IPS-18c (cell line): ENCODE results near the gene KRTAP5-3.
"Not testable (repeated sequence)": the region's sequence is repeated elsewhere in the genome, so short reads cannot be mapped to it uniquely, and the experiment has no call there.

Experiments
- H3K4me3 ChIP-seq: 2 replicates; pipeline ENCODE4 v1.7.0; 2013; ENCODE audit warnings: low read depth, mild to moderate bottlenecking, low read length, moderate library complexity; ENCODE audit not compliant: insufficient read depth
- H3K9me3 ChIP-seq: one replicate; pipeline ENCODE4 v1.6.1; 2013; ENCODE audit warnings: mild to moderate bottlenecking, low read length, moderate library complexity; ENCODE audit not compliant: control insufficient read depth, insufficient read depth

Gene KRTAP5-3

DNA sequence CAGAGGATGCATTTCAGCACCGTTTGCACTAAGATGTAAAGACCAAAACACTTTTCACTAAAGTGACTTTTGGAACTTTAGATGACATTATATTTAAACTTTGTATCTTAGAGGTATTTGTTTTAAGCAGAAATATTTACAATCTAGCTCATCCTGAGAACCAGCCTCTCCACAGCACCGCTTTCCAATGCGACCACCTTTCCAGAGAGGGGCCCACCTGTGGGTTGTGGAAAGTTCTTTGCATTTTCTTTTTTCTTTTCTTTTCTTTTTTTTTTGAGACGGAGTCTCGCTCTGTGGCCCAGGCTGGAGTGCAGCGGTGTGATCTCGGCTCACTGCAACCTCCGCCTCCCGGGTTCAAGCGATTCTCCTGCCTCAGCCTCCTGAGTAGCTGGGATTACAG is 38.3 kb upstream of the KRTAP5-3 start:
- H3K4me3 ChIP-seq, H3K9me3 ChIP-seq: not testable (repeated sequence)

DNA sequence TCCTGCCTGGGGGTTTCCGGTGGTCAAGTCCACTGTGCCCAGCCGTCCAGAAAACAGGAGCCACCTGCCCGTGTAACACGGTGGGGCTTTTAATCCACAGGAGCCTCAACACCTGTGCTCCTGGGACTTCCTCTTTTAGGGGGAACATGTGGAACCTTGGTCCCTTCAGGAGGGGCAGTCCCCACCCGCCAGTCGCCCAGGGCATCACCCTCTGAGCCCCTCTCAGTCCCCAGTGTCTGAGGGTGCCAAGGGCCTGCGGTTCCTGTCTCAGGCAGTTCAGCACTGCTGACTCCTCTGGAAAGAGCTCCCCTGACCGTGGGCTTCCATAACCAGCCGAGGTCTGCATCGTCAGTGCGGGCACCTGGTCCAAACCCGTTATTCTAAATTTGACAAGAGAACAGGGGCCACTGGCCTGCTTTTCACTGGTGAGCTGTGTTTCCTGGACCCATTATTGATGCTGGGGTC is 37.1 kb upstream of the KRTAP5-3 start:
- Histone ChIP-seq H3K4me3 (no peak overlapping the region), H3K9me3 (no peaks in the 10 kb centered on the region)

- no peaks in the 10 kb centered on the region for H3K9me3 ChIP-seq
- no peak overlapping the region for H3K4me3 ChIP-seq
Observed at GRCh38 chr11:1644601-1645356, 36.5 kb upstream of the KRTAP5-3 start.

DNA sequence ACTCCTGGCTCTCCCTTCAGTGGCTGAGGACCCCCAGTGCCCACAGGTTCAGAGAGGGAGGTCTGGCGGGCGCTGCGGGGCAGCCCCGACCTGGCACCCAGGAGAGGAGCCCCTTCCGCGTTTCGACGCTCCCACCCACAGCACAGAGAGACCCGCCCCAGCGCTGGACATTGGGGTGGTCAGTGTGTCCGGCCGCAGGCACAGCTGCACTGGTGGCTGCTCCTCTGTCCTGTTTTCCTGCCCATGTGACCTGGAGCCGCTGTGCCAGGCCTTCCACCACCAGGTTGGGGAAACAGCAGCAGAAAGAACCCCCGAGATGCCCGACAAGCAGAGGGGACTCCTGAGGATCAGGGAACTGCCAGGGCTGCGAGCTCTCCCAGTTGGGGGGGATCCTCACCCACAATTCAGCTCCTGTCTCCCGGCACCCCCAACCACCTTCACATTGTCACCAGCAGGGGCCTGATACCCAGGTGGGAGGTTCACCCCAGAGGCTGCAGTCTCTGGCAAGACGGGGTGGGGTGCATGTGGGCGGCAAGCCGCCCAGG is 35.0 kb upstream of the KRTAP5-3 start:
- no peaks in the 10 kb centered on the region for H3K9me3 ChIP-seq
- H3K4me3 ChIP-seq: no peak overlapping the region

- no peaks in the 10 kb centered on the region for H3K9me3 ChIP-seq
Observed at GRCh38 chr11:1642288-1643145, 34.3 kb upstream of the KRTAP5-3 start.

GRCh38 chr11:1641096-1641495 is 32.8 kb upstream of the KRTAP5-3 start:
- Histone ChIP-seq H3K9me3 (no peaks in the 10 kb centered on the region), H3K4me3 (no peak overlapping the region)

More at GRCh38 chr11:1642288-1643145, 34.3 kb upstream of the KRTAP5-3 start:
- H3K4me3 ChIP-seq: no peak overlapping the region

DNA sequence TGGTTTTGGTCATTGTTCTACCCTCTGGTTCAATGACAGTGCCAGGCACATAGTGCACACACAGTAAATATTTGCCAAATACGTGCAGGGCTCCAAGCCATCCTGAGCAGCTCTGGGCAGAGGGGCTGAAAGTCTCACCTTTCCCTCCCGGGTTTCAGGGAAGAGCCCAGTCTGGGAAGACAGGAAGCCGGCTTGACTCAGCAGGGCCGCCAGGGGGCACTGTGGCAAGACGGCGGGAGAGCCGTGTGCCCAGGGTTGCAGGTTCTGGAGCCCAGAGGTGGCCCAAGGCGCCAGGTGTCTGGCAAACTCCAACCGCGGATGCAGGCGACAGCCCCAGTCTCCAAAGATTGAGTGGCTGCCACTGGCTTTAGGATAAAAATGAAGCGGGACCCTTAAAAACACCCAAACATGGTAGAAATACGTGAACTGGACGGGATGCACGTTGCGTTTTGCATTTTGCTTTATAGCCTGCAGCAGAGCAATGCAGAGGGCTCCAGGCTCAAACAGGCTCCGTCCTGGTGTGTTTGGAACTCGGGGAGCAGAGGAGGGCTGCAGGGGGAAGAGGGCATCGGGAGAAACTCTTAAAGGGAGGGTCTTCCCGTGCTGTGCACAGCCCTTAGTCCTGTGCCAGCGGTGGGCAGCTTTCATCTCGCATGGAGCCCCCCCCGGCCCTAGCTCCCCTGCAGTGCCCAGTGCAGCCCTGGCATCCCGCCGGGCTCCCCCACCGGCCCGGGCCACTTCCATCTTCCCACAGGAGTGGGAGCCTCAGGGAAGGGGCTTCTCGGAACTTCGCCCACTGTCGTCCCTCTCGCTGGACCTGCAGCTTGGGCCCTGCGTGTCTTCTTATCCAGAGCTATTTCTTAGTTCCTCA is 32.0 kb upstream of the KRTAP5-3 start:
- Histone ChIP-seq H3K9me3 (no peaks in the 10 kb centered on the region), H3K4me3 (no peak overlapping the region)

DNA sequence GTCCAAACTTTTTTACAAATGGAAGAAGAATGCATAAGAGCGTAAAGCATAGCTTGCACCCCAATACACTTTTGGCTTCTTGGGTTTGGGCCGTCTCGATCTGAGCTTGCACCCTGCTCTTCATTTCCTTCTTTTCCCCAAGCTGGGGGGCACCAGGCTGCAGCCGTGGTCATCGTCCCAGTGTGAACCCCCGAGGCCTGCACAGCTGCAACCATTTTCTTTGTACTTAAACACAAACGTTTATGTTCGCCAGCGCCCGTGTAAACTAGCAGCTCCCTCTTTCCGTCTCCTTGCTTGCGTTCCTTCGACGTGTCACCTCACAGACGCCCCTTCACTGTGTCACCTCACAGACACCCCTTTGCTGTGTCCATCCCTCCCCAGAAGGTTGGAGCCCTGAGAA is 31.4 kb upstream of the KRTAP5-3 start:
- no peaks in the 10 kb centered on the region for H3K9me3 ChIP-seq

GRCh38 chr11:1639102-1639620 is 30.9 kb upstream of the KRTAP5-3 start:
- no peaks in the 10 kb centered on the region for H3K9me3 ChIP-seq
- no peak overlapping the region for H3K4me3 ChIP-seq

More for the DNA sequence above, 31.4 kb upstream of the KRTAP5-3 start:
- no peak overlapping the region for H3K4me3 ChIP-seq

DNA sequence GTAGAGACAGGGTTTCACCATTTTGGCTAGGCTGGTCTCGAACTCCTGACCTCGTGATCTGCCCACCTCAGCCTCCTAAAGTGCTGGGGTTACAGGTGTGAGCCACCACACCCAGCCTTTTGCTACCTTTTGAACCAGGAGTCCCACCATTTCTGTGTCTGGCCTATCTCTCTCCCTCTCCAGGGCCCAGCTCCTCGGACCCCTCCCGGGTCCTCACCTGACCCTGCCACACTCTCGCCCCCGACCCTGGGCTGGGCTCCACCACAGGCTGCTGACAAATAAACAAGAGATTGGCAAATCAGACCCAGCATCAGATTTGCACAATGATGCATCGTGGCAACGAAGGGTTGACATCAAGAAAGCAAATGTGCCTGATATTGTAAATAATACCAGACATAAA is 30.1 kb upstream of the KRTAP5-3 start:
- Histone ChIP-seq H3K9me3 (no peaks in the 10 kb centered on the region), H3K4me3 (no peak overlapping the region)

DNA sequence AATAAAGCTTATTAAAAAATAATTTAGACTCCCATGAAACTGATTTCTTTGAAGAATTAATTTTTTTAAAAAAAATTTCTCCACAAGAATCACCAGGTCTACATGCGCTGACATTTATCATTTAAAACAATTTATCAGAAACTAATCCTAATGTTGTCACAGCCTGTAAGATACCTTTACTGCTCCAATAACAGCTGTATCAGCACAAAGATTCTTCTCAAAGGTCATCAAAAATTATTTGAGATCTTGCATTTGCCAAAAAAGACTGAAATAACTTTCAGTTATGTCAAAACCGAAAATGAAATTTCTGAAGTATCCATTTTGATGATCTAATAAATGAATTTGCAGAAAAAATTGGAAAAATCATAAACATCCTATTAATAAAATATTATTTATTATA is 29.4 kb upstream of the KRTAP5-3 start:
- H3K9me3 ChIP-seq: no peaks in the 10 kb centered on the region
- H3K4me3 ChIP-seq: no peak overlapping the region

DNA sequence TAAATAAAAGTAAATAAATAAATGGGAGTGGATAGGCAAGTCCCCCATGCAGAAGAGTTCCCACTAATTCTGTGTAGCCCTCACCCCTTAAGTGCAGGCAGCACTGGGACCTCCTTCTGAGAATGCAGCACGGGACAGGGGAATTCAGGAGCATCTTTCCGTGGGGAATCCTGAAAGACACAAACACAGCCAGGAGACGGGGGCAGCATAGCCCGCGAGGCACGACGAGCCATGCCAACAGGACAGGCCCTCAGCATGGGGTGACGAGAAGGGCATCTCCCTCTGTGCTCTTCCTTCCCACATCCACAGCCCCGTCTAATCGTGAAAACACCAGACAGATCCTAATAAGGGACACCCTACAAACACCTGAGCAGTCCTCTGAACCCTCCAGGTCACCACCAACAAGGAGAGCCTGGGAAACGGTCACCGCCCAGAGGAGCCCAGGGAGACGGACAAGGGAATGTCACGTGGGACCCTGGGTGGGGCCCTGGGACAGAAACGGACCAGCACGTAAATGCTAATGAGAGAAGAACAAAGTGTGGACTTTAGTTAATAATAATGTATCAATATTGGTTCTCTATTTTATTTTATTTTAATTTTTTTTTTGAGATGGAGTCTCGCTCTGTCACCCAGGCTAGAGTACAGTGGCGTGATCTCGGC is 28.2 kb upstream of the KRTAP5-3 start:
- no peaks in the 10 kb centered on the region for H3K9me3 ChIP-seq
- H3K4me3 ChIP-seq: no peak overlapping the region

DNA sequence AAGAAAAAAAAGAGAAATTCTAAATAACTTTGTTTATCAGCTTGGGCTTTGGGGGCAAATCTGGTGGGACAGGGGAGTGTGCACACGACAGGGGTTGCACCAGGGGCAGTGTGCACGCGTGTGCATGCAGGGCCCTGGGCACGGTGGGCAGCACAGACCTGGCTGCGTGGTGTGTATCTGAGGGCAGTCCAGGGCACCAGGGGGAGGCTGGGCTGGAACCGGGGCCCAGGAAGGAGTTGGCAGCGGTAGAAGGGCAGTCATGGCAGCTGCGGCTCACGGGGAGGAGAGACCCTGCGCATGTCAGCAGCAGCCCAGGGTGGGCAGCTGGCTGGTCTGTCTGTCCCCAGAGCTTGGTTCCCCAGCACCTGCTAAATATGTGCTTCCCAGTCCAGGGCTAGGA is 25.6 kb upstream of the KRTAP5-3 start:
- no peak overlapping the region for H3K4me3 ChIP-seq
- no peaks in the 10 kb centered on the region for H3K9me3 ChIP-seq

DNA sequence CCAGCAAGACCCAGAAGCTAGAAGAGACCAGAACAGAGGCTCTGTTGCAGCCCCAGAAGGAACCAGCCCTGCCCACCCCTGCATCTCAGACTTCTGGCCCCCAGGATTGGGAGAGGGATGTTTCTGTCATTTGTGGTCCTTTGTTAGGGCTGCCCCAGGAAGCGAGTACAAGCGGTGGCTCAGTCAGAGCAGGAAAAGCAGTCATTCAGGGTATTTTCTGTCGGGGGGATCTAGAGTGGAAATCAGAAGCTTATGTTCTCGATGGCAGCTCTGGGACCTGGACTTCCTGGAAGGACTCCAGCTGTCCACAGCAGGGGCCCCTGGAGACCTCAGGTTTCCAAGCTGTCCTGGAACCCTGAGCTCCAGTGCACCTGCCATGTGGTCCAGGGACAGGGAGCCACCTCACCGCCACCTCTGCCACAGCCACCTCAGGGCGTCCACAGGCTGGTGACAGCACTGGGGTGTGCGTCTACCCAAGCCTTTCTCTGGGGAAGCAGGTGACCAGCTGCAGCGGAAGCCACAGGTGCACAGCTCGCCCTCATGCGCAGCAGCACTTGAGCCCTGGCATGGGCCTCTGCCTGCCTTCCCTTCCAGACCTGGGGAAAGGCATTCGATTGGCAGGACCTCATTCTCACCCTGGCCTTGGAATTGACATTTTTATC is 23.9 kb upstream of the KRTAP5-3 start:
- Histone ChIP-seq H3K9me3 (no peaks in the 10 kb centered on the region), H3K4me3 (no peak overlapping the region)

DNA sequence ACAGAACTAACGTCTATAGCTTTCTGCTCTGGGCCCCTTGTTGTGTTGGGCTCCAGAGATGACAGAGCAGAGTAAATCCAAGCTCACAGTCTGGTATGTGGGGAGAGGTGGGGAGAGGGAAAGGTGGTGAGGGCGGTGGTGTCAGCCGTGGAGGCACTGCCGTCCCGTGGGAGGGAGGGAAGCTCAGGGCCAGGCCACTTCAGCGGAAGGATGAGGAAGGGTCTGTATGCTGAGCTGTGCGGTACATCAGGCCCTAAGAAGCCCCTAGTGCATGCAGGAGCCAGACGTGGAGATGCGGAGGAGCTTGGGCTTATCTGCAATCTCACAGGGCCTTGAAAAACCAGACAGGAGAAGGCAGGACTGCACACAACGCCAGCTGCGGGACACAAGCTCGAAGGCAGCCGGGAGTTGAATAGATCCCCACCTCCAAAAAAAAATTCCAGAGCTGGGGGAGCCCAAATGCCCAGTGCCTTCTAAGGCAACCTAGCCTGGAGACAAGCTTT is 22.9 kb upstream of the KRTAP5-3 start:
- no peaks in the 10 kb centered on the region for H3K9me3 ChIP-seq
- no peak overlapping the region for H3K4me3 ChIP-seq

GRCh38 chr11:1630271-1630670 is 22.0 kb upstream of the KRTAP5-3 start:
- no peak overlapping the region for H3K4me3 ChIP-seq
- H3K9me3 ChIP-seq: no peaks in the 10 kb centered on the region
